WERI-Rb-1 (cell line): Measurements from ENCODE around the gene OSBPL5.

Experiments used
- DNase-seq: peaks from one replicate; pipeline ENCODE4 v3.0.0-alpha.2; 2020
- H3K27ac ChIP-seq: fragments of 250-450 bp; sonication (Bioruptor Pico); 2 replicates; pipeline ENCODE4 v1.5.1; 2020; ENCODE audit warnings: mild to moderate bottlenecking, moderate library complexity
- H3K27me3 ChIP-seq: fragments of 250-450 bp; sonication (Bioruptor Pico); 2 replicates; pipeline ENCODE4 v1.5.1; 2021; ENCODE audit warnings: mild to moderate bottlenecking, low read depth, moderate library complexity; ENCODE audit not compliant: insufficient read depth, severe bottlenecking
- H3K36me3 ChIP-seq: fragments of 250-450 bp; sonication (Bioruptor Pico); 2 replicates; pipeline ENCODE4 v1.5.1; 2020; ENCODE audit warnings: mild to moderate bottlenecking, moderate library complexity
- H3K4me3 ChIP-seq: 2 replicates; pipeline ENCODE4 v1.5.1; 2011; ENCODE audit warnings: low read depth, mild to moderate bottlenecking, control low read depth, low read length
- H3K9me3 ChIP-seq: fragments of 250-450 bp; sonication (Bioruptor Pico); 2 replicates; pipeline ENCODE4 v1.5.1; 2021; ENCODE audit warnings: mild to moderate bottlenecking, moderate library complexity; ENCODE audit not compliant: severe bottlenecking
- CTCF ChIP-seq: IDR thresholded peaks from 2 replicates; pipeline ENCODE4 v1.5.1; 2011; ENCODE audit warnings: low read depth, mild to moderate bottlenecking, control low read depth, inconsistent platforms, low read length

Gene OSBPL5

GRCh38 chr11:3163241-3163981 lies 1.7 kb downstream of the OSBPL5 start:
- Histone ChIP-seq H3K27ac (no peak overlapping the region), H3K36me3 (no peaks in the 10 kb centered on the region), H3K4me3 (peak overlapping the region; percentile 51), H3K9me3 (no peaks in the 10 kb centered on the region), H3K27me3 (no peaks in the 10 kb centered on the region)
- no peak for TF ChIP-seq CTCF
- no peak for DNase-seq

- no peak overlapping the region for H3K27ac ChIP-seq
- no peak overlapping the region for H3K4me3 ChIP-seq
- H3K36me3 ChIP-seq, result no peaks in the 10 kb centered on the region
- H3K9me3 ChIP-seq, result no peaks in the 10 kb centered on the region
- DNase-seq, result no peak
- TF ChIP-seq CTCF, result no peak
- H3K27me3 ChIP-seq, result no peaks in the 10 kb centered on the region
Measured at GRCh38 chr11:3162410-3163240, 2.5 kb downstream of the OSBPL5 start.

- Histone ChIP-seq H3K27ac (no peak overlapping the region), H3K4me3 (no peak overlapping the region)
- TF ChIP-seq CTCF, result no peak
Measured at GRCh38 chr11:3161720-3162409, 3.2 kb downstream of the OSBPL5 start.

GRCh38 chr11:3161309-3161708 lies 3.8 kb downstream of the OSBPL5 start:
- H3K27ac ChIP-seq, result no peak overlapping the region
- DNase-seq, result no peak
- no peak for TF ChIP-seq CTCF
- H3K4me3 ChIP-seq, result no peak overlapping the region
- H3K9me3 ChIP-seq, result no peaks in the 10 kb centered on the region
- H3K36me3 ChIP-seq, result no peaks in the 10 kb centered on the region
- no peaks in the 10 kb centered on the region for H3K27me3 ChIP-seq

More at GRCh38 chr11:3161720-3162409, 3.2 kb downstream of the OSBPL5 start:
- no peaks in the 10 kb centered on the region for H3K36me3 ChIP-seq
- no peak for DNase-seq
- no peaks in the 10 kb centered on the region for H3K27me3 ChIP-seq
- no peaks in the 10 kb centered on the region for H3K9me3 ChIP-seq

GRCh38 chr11:3160252-3161031 lies 4.7 kb downstream of the OSBPL5 start:
- Histone ChIP-seq H3K27me3 (no peaks in the 10 kb centered on the region), H3K9me3 (no peaks in the 10 kb centered on the region), H3K27ac (no peak overlapping the region; the same call in 1 of the 2 replicates), H3K4me3 (peak overlapping the region; percentile 40), H3K36me3 (no peaks in the 10 kb centered on the region)
- peak; percentile 91 for DNase-seq
- no peak for TF ChIP-seq CTCF
